ENCODE measurements around the gene CEP135. TPM values are rescaled to one million over a fixed set of nuclear protein-coding genes. Genes with fewer than 3 reads are reported as not detected.

CEP135 gene
- total RNA-seq, 2 experiments from 2014 or later, result 12.5 to 12.9 TPM

GRCh38 chr4:55921093-55921492 is 27.7 kb upstream of the CEP135 start:
- TF ChIP-seq CTCF (IDR thresholded peaks at IDR 0.05), result no peak
- no peaks in the 10 kb centered on the region for H3K9me3 Mint-ChIP-seq
- no peak overlapping the region for H3K27ac Mint-ChIP-seq
- no peaks in the 10 kb centered on the region for H3K4me1 Mint-ChIP-seq (ENCODE audit: low read depth)
- CTCF ChIA-PET, result no interaction called here
- DNase-seq (no peak), ATAC-seq (no peak)
- H3K27me3 Mint-ChIP-seq, result no peaks in the 10 kb centered on the region
- intact Hi-C loops (cut with micrococcal nuclease), result no loop called here
- POLR2A ChIA-PET, result no interaction called here
- H3K4me3 Mint-ChIP-seq, result no peak overlapping the region
- H3K36me3 Mint-ChIP-seq (ENCODE audit: low read depth), result no peaks in the 10 kb centered on the region

GRCh38 chr4:55925241-55925640 is 23.5 kb upstream of the CEP135 start:
- TF ChIP-seq CTCF (IDR thresholded peaks at IDR 0.05), result no peak
- H3K4me1 Mint-ChIP-seq (ENCODE audit: low read depth), result no peaks in the 10 kb centered on the region
- CTCF ChIA-PET, result no interaction called here
- H3K9me3 Mint-ChIP-seq, result no peaks in the 10 kb centered on the region
- ATAC-seq, result no peak
- POLR2A ChIA-PET, result no interaction called here
- H3K27ac Mint-ChIP-seq, result no peak overlapping the region
- H3K4me3 Mint-ChIP-seq, result no peak overlapping the region
- intact Hi-C loops (cut with micrococcal nuclease), result no loop called here
- DNase-seq, result no peak
- H3K27me3 Mint-ChIP-seq, result no peaks in the 10 kb centered on the region
- H3K36me3 Mint-ChIP-seq (ENCODE audit: low read depth), result no peaks in the 10 kb centered on the region

- no peak overlapping the region for H3K4me3 Mint-ChIP-seq
- no peak overlapping the region for H3K27ac Mint-ChIP-seq
- no peaks in the 10 kb centered on the region for H3K9me3 Mint-ChIP-seq
- no peaks in the 10 kb centered on the region for H3K4me1 Mint-ChIP-seq (ENCODE audit: low read depth)
- no peaks in the 10 kb centered on the region for H3K36me3 Mint-ChIP-seq (ENCODE audit: low read depth)
- no peaks in the 10 kb centered on the region for H3K27me3 Mint-ChIP-seq
- ATAC-seq, result no peak
- no peak for TF ChIP-seq CTCF (IDR thresholded peaks at IDR 0.05)
- DNase-seq, result no peak
- intact Hi-C loops (cut with micrococcal nuclease), result no loop called here
- ChIA-PET CTCF (interaction anchor here (0.6 kb wide), 1 partner anchor 22 kb away, joined by 3 read pairs; no protein-coding TSS in a partner anchor), POLR2A (no interaction called here)
Observed at GRCh38 chr4:55926610-55927009, 22.1 kb upstream of the CEP135 start.

GRCh38 chr4:55927803-55928437 is 20.8 kb upstream of the CEP135 start:
- no peak for TF ChIP-seq CTCF (IDR thresholded peaks at IDR 0.05)
- CTCF ChIA-PET, result no interaction called here
- no peak for DNase-seq
- POLR2A ChIA-PET, result no interaction called here
- Mint-ChIP-seq H3K27ac (no peak overlapping the region), H3K36me3 (ENCODE audit: low read depth) (no peaks in the 10 kb centered on the region), H3K4me3 (no peak overlapping the region), H3K9me3 (no peaks in the 10 kb centered on the region), H3K4me1 (ENCODE audit: low read depth) (no peaks in the 10 kb centered on the region), H3K27me3 (no peaks in the 10 kb centered on the region)
- intact Hi-C loops (cut with micrococcal nuclease), result no loop called here
- no peak for ATAC-seq

GRCh38 chr4:55928846-55929245 is 19.9 kb upstream of the CEP135 start:
- Mint-ChIP-seq H3K36me3 (ENCODE audit: low read depth) (no peaks in the 10 kb centered on the region), H3K27me3 (no peaks in the 10 kb centered on the region), H3K4me3 (no peak overlapping the region), H3K4me1 (ENCODE audit: low read depth) (no peaks in the 10 kb centered on the region), H3K9me3 (no peaks in the 10 kb centered on the region), H3K27ac (no peak overlapping the region)
- DNase-seq, result no peak
- intact Hi-C loops (cut with micrococcal nuclease), result no loop called here
- TF ChIP-seq CTCF (IDR thresholded peaks at IDR 0.05), result no peak
- ATAC-seq, result no peak
- ChIA-PET CTCF (no interaction called here), POLR2A (no interaction called here)

Data from activated CD8-positive, alpha-beta T cell treated with anti-CD3 and anti-CD28 coated beads for 36 hours (primary cell).